ENCODE data around the gene PPFIA3.
"Not testable (repeated sequence)": the region's sequence is repeated elsewhere in the genome, so short reads cannot be mapped to it uniquely, and the experiment has no call there.

PPFIA3 gene

GRCh38 chr19:49073514-49074378, 45.6 kb upstream of the PPFIA3 start:
- Histone ChIP-seq H3K9ac (ENCODE audit: low read depth, low read length) (no peak overlapping the region), H3K36me3 (ENCODE audit: insufficient read depth, low read length) (no peaks in the 10 kb centered on the region), H2AFZ (ENCODE audit: low read depth, low read length) (no peak overlapping the region), H3K27me3 (ENCODE audit: insufficient read depth, low read length, poor library complexity) (no peaks in the 10 kb centered on the region), H4K20me1 (ENCODE audit: insufficient read depth, low read length) (no peaks in the 10 kb centered on the region), H3K4me3 (ENCODE audit: low read depth in 1 of 2, low read length in 2 of 2) (no peak overlapping the region), H3K4me2 (ENCODE audit: insufficient read depth, low read length) (no peak overlapping the region), H3K4me1 (ENCODE audit: insufficient read depth, low read length) (no peaks in the 10 kb centered on the region), H3K79me2 (ENCODE audit: insufficient read depth, low read length) (no peaks in the 10 kb centered on the region), H3K27ac (ENCODE audit: low read length) (no peak overlapping the region), H3K9me3 (ENCODE audit: insufficient read depth, low read length, severe bottlenecking) (no peaks in the 10 kb centered on the region)
- no peak for TF ChIP-seq EZH2 (IDR thresholded peaks at IDR 0.05; ENCODE audit: borderline replicate concordance, low read depth, low read length, severe bottlenecking)
- TF ChIP-seq, protein P1, sequence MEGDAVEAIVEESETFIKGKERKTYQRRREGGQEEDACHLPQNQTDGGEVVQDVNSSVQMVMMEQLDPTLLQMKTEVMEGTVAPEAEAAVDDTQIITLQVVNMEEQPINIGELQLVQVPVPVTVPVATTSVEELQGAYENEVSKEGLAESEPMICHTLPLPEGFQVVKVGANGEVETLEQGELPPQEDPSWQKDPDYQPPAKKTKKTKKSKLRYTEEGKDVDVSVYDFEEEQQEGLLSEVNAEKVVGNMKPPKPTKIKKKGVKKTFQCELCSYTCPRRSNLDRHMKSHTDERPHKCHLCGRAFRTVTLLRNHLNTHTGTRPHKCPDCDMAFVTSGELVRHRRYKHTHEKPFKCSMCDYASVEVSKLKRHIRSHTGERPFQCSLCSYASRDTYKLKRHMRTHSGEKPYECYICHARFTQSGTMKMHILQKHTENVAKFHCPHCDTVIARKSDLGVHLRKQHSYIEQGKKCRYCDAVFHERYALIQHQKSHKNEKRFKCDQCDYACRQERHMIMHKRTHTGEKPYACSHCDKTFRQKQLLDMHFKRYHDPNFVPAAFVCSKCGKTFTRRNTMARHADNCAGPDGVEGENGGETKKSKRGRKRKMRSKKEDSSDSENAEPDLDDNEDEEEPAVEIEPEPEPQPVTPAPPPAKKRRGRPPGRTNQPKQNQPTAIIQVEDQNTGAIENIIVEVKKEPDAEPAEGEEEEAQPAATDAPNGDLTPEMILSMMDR (IDR thresholded peaks at IDR 0.05; ENCODE audit: borderline replicate concordance, extremely low read depth, low read length, poor library complexity, severe bottlenecking) = peak; percentile 58
- DNase-seq (peak; percentile 34), ATAC-seq (ENCODE audit: insufficient read depth, low read depth) (no peak)

DNA sequence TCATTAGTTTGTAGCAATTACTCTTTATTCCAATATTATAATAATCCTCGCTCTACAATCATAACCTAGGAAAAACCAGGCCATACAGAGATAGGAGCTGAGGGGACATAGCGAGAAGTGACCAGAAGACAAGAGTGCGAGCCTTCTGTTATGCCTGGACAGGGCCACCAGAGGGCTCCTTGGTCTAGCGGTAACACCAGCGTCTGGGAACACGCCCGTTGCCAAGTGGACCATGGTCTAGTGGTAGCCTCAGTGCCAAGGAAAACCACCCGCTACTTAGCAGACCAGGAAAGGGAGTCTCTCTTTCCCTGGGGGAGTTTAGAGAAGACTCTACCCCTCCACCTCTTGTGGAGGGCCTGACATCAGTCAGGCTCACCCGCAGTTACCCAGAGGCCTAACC, 44.5 kb upstream of the PPFIA3 start:
- H3K27ac ChIP-seq (ENCODE audit: low read length); H4K20me1 ChIP-seq (ENCODE audit: insufficient read depth, low read length); H3K9ac ChIP-seq (ENCODE audit: low read depth, low read length); H3K4me1 ChIP-seq (ENCODE audit: insufficient read depth, low read length); H3K79me2 ChIP-seq (ENCODE audit: insufficient read depth, low read length); H3K36me3 ChIP-seq (ENCODE audit: insufficient read depth, low read length); H3K27me3 ChIP-seq (ENCODE audit: insufficient read depth, low read length, poor library complexity); H3K4me2 ChIP-seq (ENCODE audit: insufficient read depth, low read length); ATAC-seq (ENCODE audit: insufficient read depth, low read depth); H3K9me3 ChIP-seq (ENCODE audit: insufficient read depth, low read length, severe bottlenecking); DNase-seq; H2AFZ ChIP-seq (ENCODE audit: low read depth, low read length); H3K4me3 ChIP-seq (ENCODE audit: low read depth in 1 of 2, low read length in 2 of 2): not testable (repeated sequence)
- TF ChIP-seq, protein P1 (IDR thresholded peaks at IDR 0.05; ENCODE audit: borderline replicate concordance, extremely low read depth, low read length, poor library complexity, severe bottlenecking) = peak; percentile 41

DNA sequence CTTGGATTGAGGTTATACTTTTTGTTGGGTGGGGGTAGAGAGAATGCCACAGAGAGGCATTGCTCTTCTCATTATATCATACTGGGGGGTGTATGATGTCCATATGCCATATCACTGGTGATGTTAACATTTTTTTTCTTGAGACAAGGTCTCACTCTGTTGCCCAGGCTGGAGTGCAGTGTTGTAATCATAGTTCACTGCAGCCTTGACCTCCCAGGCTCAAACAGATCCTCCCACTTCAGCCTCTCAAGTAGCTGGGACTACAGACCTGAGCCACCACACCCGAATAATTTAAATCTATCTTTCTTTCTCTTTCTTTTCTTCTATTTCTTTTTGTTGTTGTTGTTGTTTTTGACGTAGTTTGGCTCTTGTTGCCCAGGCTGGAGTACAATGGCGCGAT, 39.0 kb upstream of the PPFIA3 start:
- ATAC-seq (ENCODE audit: insufficient read depth, low read depth) (no peak), DNase-seq (no peak)
- no peak overlapping the region; the same call in 1 of the 2 replicates for H2AFZ ChIP-seq (ENCODE audit: low read depth, low read length)
- no peak overlapping the region for H3K4me3 ChIP-seq (ENCODE audit: low read depth in 1 of 2, low read length in 2 of 2)
- H3K27ac ChIP-seq (ENCODE audit: low read length) = no peak overlapping the region
- peaks cover 8% of the 10 kb centered on the region for H3K4me1 ChIP-seq (ENCODE audit: insufficient read depth, low read length)
- no peak for TF ChIP-seq EZH2 (IDR thresholded peaks at IDR 0.05; ENCODE audit: borderline replicate concordance, low read depth, low read length, severe bottlenecking)
- TF ChIP-seq, protein P1 (IDR thresholded peaks at IDR 0.05; ENCODE audit: borderline replicate concordance, extremely low read depth, low read length, poor library complexity, severe bottlenecking) = no peak
- H3K9ac ChIP-seq (ENCODE audit: low read depth, low read length) = no peak overlapping the region
- H3K27me3 ChIP-seq (ENCODE audit: insufficient read depth, low read length, poor library complexity) = no peaks in the 10 kb centered on the region
- H3K4me2 ChIP-seq (ENCODE audit: insufficient read depth, low read length) = no peak overlapping the region
- no peaks in the 10 kb centered on the region for H4K20me1 ChIP-seq (ENCODE audit: insufficient read depth, low read length)
- peaks cover 5% of the 10 kb centered on the region for H3K79me2 ChIP-seq (ENCODE audit: insufficient read depth, low read length)
- no peaks in the 10 kb centered on the region; the same call in 1 of the 2 replicates for H3K36me3 ChIP-seq (ENCODE audit: insufficient read depth, low read length)
- no peaks in the 10 kb centered on the region for H3K9me3 ChIP-seq (ENCODE audit: insufficient read depth, low read length, severe bottlenecking)
